HUES6 (cell line): ENCODE results near the gene TOPAZ1.
A peak's percentile ranks its signal among the peaks of the same experiment; 100 is the strongest.
"Not testable (repeated sequence)": the region's sequence is repeated elsewhere in the genome, so short reads cannot be mapped to it uniquely, and the experiment has no call there.

Experiments used
- H3K27ac ChIP-seq: 2 replicates; pipeline ENCODE4 v1.7.0; 2013; ENCODE audit warnings: low read depth, mild to moderate bottlenecking, low read length, inconsistent platforms
- H3K27me3 ChIP-seq: 2 replicates; pipeline ENCODE4 v1.6.1; 2013; ENCODE audit warnings: low read length; ENCODE audit not compliant: control insufficient read depth, insufficient read depth
- H3K36me3 ChIP-seq: 2 replicates; pipeline ENCODE4 v1.6.1; 2013; ENCODE audit warnings: low read length; ENCODE audit not compliant: control insufficient read depth, insufficient read depth
- H3K4me1 ChIP-seq: 2 replicates; pipeline ENCODE4 v1.6.1; 2013; ENCODE audit warnings: low read length; ENCODE audit not compliant: control insufficient read depth, insufficient read depth
- H3K4me3 ChIP-seq: 2 replicates; pipeline ENCODE4 v1.5.1; 2013; ENCODE audit warnings: low read depth, low read length
- H3K9ac ChIP-seq: one replicate; pipeline ENCODE4 v1.6.1; 2013; ENCODE audit warnings: mild to moderate bottlenecking, low read length
- H3K9me3 ChIP-seq: 2 replicates; pipeline ENCODE4 v1.6.1; 2013; ENCODE audit warnings: low read depth, low read length; ENCODE audit not compliant: control insufficient read depth, insufficient read depth

The TOPAZ1 gene

DNA sequence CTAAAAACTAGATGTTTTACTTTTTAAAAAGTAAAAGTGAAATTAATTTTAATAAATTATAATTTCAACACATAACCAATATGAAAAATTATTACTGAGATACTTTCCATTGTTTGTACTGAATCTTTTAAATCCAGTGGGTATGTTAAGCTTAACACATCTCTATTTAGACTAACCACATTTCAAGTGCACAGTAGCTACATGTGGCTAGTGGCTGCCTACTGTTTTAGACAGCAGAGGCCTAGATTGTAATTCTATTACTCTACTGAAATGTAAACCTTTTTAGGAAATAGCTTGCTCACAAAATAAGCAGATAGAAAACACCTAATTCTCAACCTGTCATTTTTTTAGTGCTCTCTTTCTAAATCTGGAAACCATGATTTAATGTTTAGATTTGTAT is 101.7 kb downstream of the TOPAZ1 start:
- Histone ChIP-seq H3K4me1 (peaks cover 10% of the 10 kb centered on the region; the same call in 1 of the 2 replicates), H3K4me3 (no peak overlapping the region), H3K36me3 (no peaks in the 10 kb centered on the region), H3K9me3 (no peaks in the 10 kb centered on the region), H3K27me3 (no peaks in the 10 kb centered on the region), H3K27ac (no peak overlapping the region), H3K9ac (no peak overlapping the region)

DNA sequence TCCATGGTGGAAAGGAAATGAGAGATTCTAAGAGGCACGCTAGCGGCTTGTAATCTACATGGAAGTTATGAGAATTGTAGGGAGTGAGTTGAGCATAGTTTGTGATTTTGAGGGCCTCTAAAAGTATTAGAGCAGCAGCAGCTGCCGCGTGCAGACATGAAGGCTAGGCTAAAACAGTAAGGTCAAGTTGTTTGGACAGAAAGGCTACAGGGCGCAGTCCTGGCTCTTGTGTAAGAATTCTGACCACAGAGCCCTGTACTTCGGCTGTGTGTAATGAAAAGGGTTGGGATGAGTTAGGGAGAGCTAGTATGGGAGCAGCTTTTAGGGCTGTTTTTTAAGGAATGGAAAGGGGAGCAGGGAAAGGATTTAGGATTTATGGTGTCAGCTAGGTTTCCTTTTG is 104.9 kb downstream of the TOPAZ1 start:
- not testable (repeated sequence) for H3K27ac ChIP-seq, H3K9ac ChIP-seq

DNA sequence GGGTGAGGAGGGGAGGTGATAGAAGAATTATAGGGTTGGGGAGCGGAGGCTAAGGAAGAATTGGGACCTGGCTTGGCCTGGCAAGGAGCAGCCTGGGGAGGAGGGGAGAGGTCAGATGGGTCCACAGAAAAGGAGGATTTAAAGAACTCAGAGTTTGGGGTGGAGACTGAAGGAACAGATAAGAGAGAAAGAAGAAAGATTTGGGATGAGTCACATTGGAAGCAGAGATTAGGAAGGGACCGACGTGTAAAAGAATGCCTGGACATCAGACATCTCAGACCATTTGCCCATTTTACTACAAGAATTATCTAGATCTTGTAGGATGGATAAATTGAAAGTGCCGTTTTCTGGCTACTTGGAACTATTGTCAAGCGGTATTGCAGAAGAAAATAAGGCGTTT is 107.3 kb downstream of the TOPAZ1 start:
- H3K9ac ChIP-seq = no peak overlapping the region
- no peak overlapping the region for H3K27ac ChIP-seq
- no peaks in the 10 kb centered on the region for H3K36me3 ChIP-seq
- no peak overlapping the region for H3K4me3 ChIP-seq
- H3K4me1 ChIP-seq = peaks cover 14% of the 10 kb centered on the region; the same call in 1 of the 2 replicates
- no peaks in the 10 kb centered on the region for H3K9me3 ChIP-seq
- no peaks in the 10 kb centered on the region for H3K27me3 ChIP-seq

More for the DNA sequence above, 104.9 kb downstream of the TOPAZ1 start:
- H3K36me3 ChIP-seq, H3K9me3 ChIP-seq, H3K27me3 ChIP-seq, H3K4me3 ChIP-seq: not testable (repeated sequence)
- peaks cover 14% of the 10 kb centered on the region; the same call in 1 of the 2 replicates for H3K4me1 ChIP-seq

DNA sequence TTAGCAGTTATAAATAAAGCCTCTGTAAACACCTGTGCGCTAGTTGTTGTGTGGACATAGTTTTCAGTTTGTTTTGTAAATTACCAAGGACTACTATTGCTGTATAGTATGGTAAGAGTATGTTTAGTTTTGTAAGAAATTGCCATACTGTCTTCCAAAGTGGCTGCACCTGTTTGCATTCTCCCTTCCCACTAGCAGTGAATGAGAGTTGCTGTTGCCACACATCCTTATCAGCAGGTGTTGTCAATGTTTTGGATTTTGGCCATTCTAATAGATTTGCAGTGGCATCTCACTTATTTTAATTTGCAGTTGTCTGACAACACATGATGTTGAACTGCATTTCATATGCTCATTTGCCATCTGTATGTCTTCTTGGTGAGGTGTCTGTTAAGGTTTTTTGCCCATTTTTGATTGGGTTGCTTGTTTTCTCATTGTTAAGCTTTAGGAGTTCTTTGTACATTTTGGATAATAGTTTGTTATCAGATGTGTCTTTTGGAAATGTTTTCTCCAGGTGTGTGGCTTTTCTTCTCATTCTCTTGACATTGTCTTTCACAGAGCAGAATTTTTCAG is 111.8 kb downstream of the TOPAZ1 start:
- H3K4me1 ChIP-seq = peaks cover 24% of the 10 kb centered on the region
- no peak overlapping the region for H3K27ac ChIP-seq
- no peak overlapping the region for H3K9ac ChIP-seq
- H3K4me3 ChIP-seq = no peak overlapping the region
- H3K36me3 ChIP-seq = peaks cover 6% of the 10 kb centered on the region; the same call in 1 of the 2 replicates
- no peaks in the 10 kb centered on the region for H3K9me3 ChIP-seq
- H3K27me3 ChIP-seq = no peaks in the 10 kb centered on the region

DNA sequence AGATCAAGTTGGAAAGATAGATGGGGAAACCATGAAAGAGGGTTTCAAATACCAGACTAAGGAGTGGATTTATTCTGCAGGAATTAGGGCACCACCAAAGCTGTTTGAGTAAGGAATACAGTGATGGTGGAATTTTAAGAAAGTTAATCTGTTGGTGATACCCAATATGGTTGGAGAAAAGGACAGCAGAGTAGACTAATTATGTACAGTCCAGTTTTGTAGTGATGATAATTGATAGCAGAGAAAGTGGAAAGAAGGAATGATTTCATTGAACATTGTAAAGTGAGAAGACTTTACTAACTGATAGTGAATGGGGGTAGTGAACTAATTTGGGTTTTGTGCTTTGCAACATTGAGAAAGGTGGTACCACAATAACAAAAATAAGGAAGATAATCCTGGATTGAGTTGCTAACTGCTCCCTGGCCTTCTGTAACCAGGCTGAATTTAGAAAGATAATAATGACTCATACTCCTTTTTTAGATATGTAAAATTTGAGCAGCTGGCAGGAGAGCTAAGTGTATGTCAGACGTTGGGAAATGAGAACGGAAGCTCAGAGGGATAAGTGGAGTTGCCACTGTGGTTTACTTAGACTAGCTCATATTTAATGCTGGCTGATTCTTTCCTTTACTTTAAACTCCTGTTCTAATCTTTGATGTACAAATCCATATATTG is 113.8 kb downstream of the TOPAZ1 start:
- Histone ChIP-seq H3K27me3 (no peaks in the 10 kb centered on the region), H3K9ac (no peak overlapping the region), H3K4me3 (no peak overlapping the region), H3K27ac (0 out of 2 replicates have a peak overlapping the region, but pooled peaks have one; percentile 11), H3K4me1 (peaks cover 25% of the 10 kb centered on the region), H3K36me3 (peaks cover 6% of the 10 kb centered on the region; the same call in 1 of the 2 replicates), H3K9me3 (no peaks in the 10 kb centered on the region)

DNA sequence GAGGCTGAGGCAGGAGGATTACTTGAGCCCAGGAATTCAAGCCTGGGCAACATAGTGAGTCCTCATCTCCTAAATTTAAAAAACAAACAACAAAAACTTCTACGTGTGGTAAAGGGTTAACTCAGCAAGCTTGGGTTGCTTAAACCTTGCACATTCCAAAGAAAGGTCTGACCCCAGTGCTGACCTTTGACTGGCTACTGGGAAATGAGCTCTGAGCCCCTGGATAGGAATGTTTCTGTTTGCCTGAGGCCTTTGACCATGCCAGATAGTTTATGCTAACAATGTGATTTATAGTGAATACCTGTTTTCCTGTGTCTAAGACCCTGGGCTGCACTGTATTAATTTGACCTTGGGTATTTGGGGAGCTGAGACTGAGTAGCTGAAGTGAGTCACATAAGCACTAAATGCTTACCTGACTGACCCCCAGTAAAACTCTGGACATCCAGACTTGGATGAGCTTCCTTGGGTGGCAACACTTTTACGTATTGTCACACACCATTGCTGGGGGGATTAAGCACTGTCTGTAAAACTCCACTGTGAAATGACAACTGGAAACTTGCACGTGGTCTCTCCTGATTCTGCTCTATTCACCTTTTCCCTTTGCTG is 117.6 kb downstream of the TOPAZ1 start:
- Histone ChIP-seq H3K4me1 (peaks cover 25% of the 10 kb centered on the region), H3K9me3 (no peaks in the 10 kb centered on the region), H3K27ac (no peak overlapping the region), H3K36me3 (peaks cover 6% of the 10 kb centered on the region; the same call in 1 of the 2 replicates), H3K4me3 (peak overlapping the region; percentile 20; the same call in 1 of the 2 replicates), H3K27me3 (no peaks in the 10 kb centered on the region), H3K9ac (no peak overlapping the region)

DNA sequence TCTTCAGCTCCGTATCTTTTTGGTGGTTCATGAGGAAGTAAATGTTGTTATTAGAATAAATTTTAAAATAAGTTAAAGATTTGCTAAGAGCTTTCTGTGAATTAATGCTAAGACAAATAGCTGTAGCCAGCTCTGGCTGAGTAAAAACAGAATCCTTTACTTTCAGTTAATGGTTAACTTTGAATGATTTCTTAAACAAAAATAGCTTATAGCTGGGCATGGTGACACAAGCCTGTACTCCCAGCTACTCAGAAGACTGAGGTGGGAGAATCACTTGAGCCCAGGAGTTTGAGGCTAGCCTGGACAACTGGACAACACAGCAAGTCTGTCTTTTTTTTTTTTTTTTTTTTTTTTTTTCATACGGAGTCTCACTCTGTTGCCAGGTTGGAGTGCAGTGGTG is 121.9 kb downstream of the TOPAZ1 start:
- H3K9me3 ChIP-seq = no peaks in the 10 kb centered on the region
- no peak overlapping the region for H3K27ac ChIP-seq

DNA sequence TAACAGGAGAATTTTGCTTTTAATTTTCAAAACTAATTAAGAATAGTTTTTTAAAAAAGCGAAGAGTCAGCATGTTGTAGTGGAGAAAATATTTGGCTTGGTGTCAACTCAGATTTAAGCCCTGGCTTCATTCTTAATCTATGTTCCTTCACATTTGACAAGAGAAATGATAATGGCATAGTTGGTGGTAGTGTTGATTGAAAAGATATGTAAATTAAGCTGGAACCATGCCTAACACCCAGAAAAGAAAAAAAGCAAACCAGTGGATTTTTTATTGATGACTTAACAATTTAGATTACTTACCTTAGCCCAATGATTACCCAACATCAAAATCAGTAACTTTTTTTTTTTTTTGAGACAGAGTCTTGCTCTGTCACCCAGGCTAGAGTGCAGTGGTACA is 124.3 kb downstream of the TOPAZ1 start:
- H3K9me3 ChIP-seq = no peaks in the 10 kb centered on the region
- no peak overlapping the region for H3K27ac ChIP-seq
- no peaks in the 10 kb centered on the region for H3K27me3 ChIP-seq
- H3K9ac ChIP-seq = no peak overlapping the region
- H3K4me1 ChIP-seq = no peaks in the 10 kb centered on the region
- peaks cover 7% of the 10 kb centered on the region; the same call in 1 of the 2 replicates for H3K36me3 ChIP-seq
- H3K4me3 ChIP-seq = no peak overlapping the region

More for the DNA sequence above, 121.9 kb downstream of the TOPAZ1 start:
- Histone ChIP-seq H3K27me3 (no peaks in the 10 kb centered on the region), H3K9ac (no peak overlapping the region), H3K4me3 (no peak overlapping the region), H3K36me3 (peaks cover 6% of the 10 kb centered on the region; the same call in 1 of the 2 replicates), H3K4me1 (peaks cover 15% of the 10 kb centered on the region)

DNA sequence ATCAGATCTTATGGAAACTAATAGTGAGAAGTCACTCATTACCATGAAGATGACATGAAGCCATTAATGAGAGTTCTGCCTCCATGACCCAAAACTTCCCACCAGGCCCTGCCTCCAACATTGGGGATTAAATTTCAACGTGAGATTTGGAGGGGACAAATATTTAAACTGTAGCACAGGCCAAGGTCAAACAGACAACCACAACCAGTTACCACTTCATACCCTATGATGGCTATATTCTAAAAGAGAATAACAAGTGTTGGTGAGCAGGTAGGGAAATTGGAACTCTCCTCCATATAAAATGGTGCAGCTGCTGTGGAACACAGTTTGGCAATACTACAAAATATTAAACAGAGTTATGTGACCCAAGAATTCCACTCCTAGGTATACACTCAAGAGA is 133.8 kb downstream of the TOPAZ1 start:
- Histone ChIP-seq H3K27me3 (no peaks in the 10 kb centered on the region), H3K27ac (no peak overlapping the region), H3K9ac (no peak overlapping the region), H3K4me1 (no peaks in the 10 kb centered on the region), H3K4me3 (no peak overlapping the region), H3K36me3 (peaks cover 6% of the 10 kb centered on the region), H3K9me3 (peaks cover 13% of the 10 kb centered on the region; the same call in 1 of the 2 replicates)
